Measurements from ENCODE around the gene GCKR.

The GCKR gene

GRCh38 chr2:27497288-27497627 is 619 bp downstream of the GCKR start:
- no peaks in the 10 kb centered on the region for H3K9me3 ChIP-seq (ENCODE audit: control insufficient read depth, insufficient read depth, low read depth, low read length)
- H3K36me3 ChIP-seq (ENCODE audit: control insufficient read depth in 2 of 2, insufficient read depth in 1 of 2, low read length in 2 of 2), result no peaks in the 10 kb centered on the region
- TF ChIP-seq ZNF777 (tag by site-specific recombination; IDR thresholded peaks at IDR 0.05; ENCODE audit: borderline replicate concordance) (no peak), TRIM28 (IDR thresholded peaks at IDR 0.05; ENCODE audit: borderline replicate concordance, low read length) (no peak), GFI1B (tag by site-specific recombination; IDR thresholded peaks at IDR 0.05) (no peak), ZNF660 (tag by site-specific recombination; IDR thresholded peaks at IDR 0.05) (no peak), ZNF133 (tag by site-specific recombination; IDR thresholded peaks at IDR 0.05) (no peak), ZNF423 (tag by site-specific recombination; IDR thresholded peaks at IDR 0.05) (no peak), SCRT1 (tag by site-specific recombination; IDR thresholded peaks at IDR 0.05; ENCODE audit: borderline replicate concordance) (no peak), PBX3 (CRISPR knock-in tag; IDR thresholded peaks at IDR 0.05) (no peak)
- ChIA-PET CTCF (no interaction called here), POLR2A (no interaction called here)
- H3K27ac ChIP-seq (ENCODE audit: extremely low read depth, low read depth, low read length), result no peak overlapping the region
- H3K4me3 ChIP-seq (ENCODE audit: low read depth, low read length), result no peak overlapping the region
- H3K4me1 ChIP-seq (ENCODE audit: control insufficient read depth, insufficient read depth, low read length), result no peaks in the 10 kb centered on the region; the same call in 1 of the 2 replicates

- no peak overlapping the region for H3K27ac ChIP-seq (ENCODE audit: extremely low read depth, low read depth, low read length)
- ChIA-PET POLR2A (no interaction called here), CTCF (no interaction called here)
- H3K36me3 ChIP-seq (ENCODE audit: control insufficient read depth in 2 of 2, insufficient read depth in 1 of 2, low read length in 2 of 2), result no peaks in the 10 kb centered on the region
- H3K9me3 ChIP-seq (ENCODE audit: control insufficient read depth, insufficient read depth, low read depth, low read length), result no peaks in the 10 kb centered on the region
- TF ChIP-seq ZNF221 (tag by site-specific recombination; IDR thresholded peaks at IDR 0.05; ENCODE audit: borderline replicate concordance) (no peak), RBAK (tag by site-specific recombination; IDR thresholded peaks at IDR 0.05) (no peak), ZBTB26 (tag by site-specific recombination; optimal IDR thresholded peaks at IDR 0.05) (no peak), GLIS2 (tag by site-specific recombination; IDR thresholded peaks at IDR 0.05) (no peak), ZNF121 (tag by site-specific recombination; IDR thresholded peaks at IDR 0.05) (no peak), BCL11B (tag by site-specific recombination; IDR thresholded peaks at IDR 0.05; ENCODE audit: low read depth) (no peak), PBX3 (CRISPR knock-in tag; IDR thresholded peaks at IDR 0.05) (no peak), ZNF658 (tag by site-specific recombination; IDR thresholded peaks at IDR 0.05) (no peak), ZNF335 (tag by site-specific recombination; conservative IDR thresholded peaks at IDR 0.05) (no peak), ZNF48 (tag by site-specific recombination; IDR thresholded peaks at IDR 0.05) (no peak), ZNF398 (tag by site-specific recombination; IDR thresholded peaks at IDR 0.05) (no peak), ZNF19 (tag by site-specific recombination; IDR thresholded peaks at IDR 0.05; ENCODE audit: low read depth) (no peak)
- no peaks in the 10 kb centered on the region; the same call in 1 of the 2 replicates for H3K4me1 ChIP-seq (ENCODE audit: control insufficient read depth, insufficient read depth, low read length)
- H3K4me3 ChIP-seq (ENCODE audit: low read depth, low read length), result no peak overlapping the region
Measured at GRCh38 chr2:27498975-27499374, 2.3 kb downstream of the GCKR start.

Measured in HEK293 (cell line).